Putamen (tissue), 1 donor: ENCODE measurements around the gene HSD17B11.
"Not testable (repeated sequence)": the region's sequence is repeated elsewhere in the genome, so short reads cannot be mapped to it uniquely, and the experiment has no call there.

Source experiments
- DNase-seq: peaks from one replicate; pipeline ENCODE4 v3.0.0-alpha.2; 2016; ENCODE audit warnings: low spot score

The HSD17B11 gene, protein sequence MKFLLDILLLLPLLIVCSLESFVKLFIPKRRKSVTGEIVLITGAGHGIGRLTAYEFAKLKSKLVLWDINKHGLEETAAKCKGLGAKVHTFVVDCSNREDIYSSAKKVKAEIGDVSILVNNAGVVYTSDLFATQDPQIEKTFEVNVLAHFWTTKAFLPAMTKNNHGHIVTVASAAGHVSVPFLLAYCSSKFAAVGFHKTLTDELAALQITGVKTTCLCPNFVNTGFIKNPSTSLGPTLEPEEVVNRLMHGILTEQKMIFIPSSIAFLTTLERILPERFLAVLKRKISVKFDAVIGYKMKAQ

DNA sequence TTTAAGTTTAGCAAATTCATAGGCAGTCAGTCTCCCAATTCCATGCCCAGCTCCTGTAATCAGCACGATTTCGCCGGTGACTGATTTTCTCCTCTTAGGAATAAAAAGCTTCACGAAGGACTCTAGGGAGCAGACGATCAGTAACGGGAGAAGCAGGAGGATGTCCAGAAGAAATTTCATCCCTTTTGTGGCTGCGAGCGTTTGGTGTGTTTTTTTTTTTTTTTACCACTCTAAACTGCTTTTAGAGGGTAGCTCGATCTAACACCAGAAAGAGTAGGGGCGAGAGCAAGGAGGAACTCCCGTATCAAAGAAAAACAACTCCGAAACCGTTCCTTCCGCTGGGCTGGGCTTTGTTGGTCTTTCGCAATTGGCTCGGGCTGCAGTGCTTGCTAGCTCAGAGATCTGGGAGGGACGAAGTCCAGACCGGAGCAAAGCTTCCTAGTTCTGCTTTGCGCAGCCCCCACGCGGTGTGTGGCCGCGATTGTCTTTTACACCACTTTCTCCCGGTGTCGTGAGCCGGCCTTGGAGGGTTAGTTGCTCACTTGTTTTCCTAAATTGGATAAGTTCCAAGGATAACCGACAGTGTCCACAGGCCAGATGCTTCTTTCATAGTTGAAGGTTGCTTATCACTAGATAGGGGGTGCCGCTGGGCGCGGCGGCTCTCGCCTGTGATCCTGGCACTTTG is at the start of gene HSD17B11:
TSS of gene HSD17B11 (minus strand) at position 298 of the 685 bp plus-strand sequence. CDS start at position 180, 118 bp downstream.
- DNase-seq, result peak; percentile 87

DNA sequence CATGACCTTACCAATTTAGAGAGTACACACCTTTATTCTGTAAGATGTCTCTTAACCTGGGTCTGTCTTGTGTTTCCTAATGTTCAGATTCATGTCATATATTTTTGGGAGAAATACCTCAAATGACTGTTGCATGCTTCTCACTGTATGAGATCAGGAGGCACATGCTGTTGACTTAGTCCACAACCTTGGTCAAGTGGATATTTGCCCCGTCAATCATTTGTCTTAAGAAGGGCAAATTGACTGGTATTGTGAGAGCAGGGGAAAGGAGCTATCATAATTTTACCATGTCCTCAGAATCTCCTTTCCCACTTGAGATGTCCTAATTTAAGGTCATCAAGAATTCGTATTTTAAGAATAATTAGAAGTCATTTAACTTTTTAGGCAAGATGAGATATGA is 42.4 kb upstream of the HSD17B11 start:
- no peak for DNase-seq

DNA sequence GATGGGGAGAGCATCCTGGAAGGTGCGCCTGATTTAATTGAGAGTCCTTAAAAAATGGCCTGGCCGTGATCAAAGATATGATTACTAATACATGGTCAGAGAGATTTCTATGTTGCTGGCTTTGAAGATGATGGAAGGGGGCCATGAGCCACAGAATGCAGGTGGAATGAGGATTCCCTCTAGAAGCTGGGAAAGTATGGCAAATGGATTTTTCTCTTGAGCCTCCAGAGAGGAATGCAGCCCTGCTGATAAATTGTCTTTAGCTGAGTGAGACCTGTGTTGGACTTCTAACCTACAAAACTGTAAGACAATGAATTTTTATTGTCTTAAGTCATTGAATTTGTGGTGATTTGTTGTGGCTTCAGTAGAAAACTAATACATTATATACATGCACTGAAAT is 39.0 kb upstream of the HSD17B11 start:
- no peak for DNase-seq

DNA sequence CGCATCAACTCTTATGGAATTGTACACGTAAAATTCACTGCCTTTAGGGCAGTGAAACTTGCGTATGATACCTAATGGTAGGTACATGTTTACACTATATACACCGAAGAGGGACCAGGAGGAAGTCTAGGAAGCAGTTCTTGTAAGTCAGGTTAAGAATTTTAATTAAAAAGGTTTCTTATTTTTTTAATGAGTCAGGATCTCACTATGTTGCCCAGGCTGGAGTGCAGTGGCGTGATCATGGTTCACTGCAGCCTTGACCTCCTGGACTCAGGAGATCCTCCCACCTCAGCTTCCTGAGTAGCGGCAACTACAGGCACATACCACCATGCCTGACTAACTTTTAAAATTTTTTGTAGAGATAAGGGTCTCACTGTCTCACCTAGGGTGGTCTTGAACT is 38.0 kb upstream of the HSD17B11 start:
- DNase-seq, result no peak

DNA sequence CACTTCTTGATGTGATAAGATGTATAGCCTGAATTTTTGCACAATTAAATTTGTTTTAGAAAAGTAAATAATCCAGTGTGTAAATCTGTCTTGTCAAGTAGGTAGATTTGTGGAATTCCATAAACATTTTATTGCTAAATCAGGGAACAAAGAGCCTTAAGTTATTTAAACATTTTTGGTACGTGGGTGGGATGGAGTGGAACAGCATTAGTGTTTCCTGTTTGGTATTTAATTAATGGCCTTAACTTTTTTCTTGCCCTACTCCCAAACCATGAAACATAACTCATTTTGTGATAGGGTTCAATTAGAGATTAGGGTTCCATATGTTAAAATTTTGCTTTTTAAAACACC is 36.5 kb upstream of the HSD17B11 start:
- DNase-seq, result no peak

DNA sequence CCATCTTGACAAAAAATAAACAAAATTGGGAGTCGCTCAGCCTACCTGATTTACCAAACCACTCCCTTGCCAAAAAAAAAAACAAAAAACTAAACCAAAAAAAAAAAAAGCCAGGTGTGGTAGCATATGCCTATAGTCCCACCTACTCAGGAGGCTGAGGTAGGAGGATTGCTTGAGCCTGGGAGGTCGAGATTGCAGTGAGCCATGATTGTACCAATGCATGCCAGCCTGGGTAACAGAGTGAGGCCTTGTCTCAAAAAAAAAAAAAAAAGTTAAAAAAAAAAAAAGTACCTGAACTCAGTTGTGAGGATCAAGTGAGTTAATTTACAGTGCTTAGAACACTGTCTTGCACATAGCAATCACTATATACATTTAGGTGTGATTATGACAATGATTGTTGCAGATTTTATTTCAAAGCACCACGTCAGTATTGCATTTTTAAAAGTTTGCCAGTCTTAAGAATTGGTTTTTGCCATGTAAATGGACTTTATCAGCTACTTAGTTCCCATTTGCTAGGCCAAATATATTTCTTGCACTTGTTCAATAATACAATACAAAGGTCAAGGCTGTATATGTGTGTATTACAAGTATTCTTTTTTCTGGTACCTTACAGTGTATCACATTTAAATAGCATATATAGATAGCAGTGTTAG is 36.0 kb upstream of the HSD17B11 start:
- DNase-seq, result no peak

DNA sequence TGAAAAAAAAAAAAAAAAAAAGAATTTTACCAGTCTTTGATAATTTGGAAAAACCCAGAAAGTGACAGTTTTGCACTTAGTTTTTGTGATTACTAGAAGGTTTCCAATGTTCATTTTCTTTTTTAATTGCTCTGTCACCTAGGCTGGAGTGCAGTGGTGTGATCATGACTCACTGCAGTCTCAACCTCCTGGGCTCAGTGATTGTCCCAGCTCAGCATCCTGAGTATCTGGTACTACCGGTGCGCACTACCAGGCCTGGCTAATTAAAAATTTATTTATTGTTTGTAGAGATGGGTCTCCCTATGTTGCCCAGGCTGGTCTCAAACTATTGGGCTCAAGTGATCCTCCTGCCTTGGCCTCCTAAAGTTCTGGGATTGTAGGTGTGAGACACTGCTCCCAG is 34.7 kb upstream of the HSD17B11 start:
- no peak for DNase-seq

DNA sequence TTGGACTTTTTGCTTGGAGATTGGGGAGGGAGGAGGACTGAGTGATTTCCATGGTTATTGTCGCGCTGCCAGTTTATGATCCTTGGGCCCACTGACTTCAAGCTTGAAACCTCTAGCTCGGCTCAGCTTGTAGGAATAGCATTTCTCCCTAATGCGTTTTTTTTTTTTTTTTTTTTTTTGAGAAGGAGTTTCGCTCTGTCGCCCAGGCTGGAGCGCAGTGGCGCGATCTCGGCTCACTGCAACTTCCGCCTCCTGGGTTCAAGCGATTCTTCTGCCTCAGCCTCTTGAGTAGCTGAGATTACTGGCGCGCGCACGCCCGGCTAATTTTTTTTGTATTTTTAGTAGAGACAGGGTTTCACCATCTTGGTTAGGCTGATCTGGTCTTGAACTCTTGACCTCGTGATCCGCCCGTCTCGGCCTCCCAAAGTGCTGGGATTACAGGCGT is 33.1 kb upstream of the HSD17B11 start:
- DNase-seq, result not testable (repeated sequence)

DNA sequence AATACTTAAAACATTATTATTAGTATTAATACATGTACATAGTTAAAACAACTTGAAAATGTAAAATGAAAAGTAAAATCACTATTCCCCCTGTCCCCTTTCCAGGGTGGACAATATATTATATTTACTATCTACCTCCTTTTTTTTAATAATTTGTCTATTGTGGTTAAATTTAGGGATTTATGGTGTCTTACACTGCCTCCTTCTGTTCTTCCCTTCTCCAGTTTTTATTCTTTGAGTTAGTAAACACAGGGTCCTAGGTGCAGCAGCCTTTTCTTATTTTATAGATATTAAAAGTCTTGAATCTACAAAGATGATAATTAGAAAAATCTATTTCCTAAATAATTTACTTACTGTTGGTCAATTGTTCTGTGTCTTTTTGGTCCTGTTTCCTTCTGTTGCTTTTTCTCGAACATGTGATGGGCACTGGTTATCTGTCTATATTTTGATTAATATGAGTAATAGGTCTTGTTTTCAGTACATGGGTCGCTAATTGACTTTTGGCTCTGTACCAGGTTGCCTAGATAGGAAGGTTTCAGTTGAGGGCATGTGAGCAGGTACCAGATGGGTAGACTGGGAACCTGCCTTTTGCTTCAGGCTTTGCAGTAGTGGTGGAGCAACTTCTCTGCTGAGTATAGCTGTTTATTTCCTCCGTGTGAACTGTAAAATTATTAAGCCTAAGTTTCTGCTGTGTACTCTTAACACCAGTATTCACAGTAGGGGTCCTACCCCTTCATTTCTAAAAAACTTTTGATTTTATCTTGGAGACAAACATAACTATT is 32.5 kb upstream of the HSD17B11 start:
- DNase-seq, result no peak

DNA sequence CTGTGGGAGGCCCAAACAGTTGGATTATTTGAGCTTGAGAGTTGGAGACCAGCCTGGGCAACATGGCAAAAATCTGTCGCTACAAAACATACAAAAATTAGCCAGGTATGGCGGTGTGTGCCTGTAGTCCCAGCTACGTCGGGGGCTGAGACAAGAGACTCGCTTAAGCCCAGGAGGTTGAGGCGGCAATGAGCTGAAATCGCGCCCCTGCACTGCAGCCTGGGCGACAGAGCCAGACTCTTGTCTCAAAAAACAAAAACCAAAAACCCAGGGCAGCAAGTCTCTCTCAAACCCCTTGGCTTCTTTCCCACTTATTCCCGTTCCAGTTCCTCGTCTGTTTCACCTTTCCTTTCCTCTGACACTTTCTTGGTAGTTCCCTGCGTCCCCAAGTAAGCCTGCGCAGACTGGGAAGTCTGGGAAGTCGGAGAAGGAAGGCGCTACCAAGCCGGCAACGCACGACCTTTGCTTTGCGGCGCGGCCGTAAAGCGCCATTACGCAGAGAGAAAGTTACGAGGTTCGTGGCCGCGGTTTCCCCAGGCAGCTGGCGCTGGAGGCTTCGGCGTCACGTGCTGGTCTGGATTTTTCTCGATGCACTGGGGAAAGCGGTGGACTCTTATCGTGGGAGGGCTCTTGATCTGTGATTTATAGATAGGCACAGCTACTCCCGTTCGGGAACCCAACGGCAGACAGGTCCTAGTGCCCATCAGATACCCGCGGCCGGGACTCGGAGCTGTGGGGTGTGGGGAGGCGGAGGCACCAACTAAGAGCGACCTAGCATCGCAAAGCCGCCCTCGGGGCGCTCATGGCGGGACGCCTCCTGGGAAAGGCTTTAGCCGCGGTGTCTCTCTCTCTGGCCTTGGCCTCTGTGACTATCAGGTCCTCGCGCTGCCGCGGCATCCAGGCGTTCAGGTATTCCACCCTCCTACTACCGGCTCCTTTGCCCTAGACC is 31.4 kb upstream of the HSD17B11 start, which contains the start of gene NUDT9:
TSS of gene NUDT9 (plus strand) at position 470 of the 949 bp plus-strand sequence. CDS start at position 803, 333 bp downstream.
- peak; percentile 96 for DNase-seq

DNA sequence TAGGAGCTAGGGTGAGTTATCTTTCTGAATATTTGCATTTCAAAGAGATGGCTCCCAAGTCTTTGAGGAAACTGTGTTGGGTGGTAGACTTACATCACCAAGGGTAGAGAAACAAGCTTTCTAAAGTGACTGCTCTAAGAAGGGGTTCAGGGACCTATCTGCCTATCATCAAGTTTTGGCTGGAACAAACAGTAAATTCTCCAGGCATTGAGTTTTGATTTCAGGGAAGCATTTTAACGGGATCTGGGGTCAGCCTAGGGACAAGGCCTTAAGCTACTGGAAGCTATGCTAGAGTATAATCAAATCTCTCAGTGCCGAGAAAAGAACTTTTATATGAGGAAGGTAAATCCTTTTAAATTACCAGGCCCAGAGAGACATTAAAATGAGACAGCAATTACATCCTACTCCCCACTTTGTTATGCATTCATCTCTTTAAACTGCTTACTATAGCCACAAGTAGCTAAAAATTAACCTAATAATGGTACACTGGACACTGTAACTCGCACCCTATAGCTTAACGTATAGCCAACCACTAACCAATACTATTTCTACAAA is 29.4 kb upstream of the HSD17B11 start:
- DNase-seq, result no peak

DNA sequence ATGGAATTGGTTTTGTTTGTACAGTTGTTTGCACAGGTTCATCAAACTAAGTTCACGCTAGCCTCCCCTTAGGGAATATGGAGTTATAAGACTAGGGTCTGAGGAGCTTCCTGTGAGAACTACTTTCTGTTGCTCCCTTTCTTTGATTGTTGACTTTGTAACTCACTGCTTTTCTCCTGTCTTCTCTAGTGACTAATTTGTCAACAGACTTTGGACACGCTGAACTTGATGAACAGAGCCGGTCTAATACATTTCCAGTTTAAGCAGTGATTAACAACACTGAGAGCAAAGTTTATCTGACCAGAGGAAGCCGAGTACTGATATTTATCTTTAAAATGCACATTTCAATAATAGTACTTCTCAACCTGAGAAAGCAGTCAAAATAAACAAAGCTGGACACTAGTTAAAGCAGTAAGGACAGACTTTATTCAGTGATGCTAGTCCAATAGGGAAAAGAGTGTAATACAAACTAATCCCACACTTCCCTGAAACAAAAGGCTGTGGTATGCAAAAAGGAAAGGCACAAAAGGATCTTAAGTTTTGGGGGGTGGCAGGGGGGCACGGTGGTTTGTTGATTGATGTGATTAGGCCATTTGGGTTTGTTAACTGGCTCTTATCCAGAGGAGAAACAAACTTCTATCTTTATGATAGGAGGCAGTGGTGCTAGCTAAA is 28.7 kb upstream of the HSD17B11 start:
- no peak for DNase-seq

DNA sequence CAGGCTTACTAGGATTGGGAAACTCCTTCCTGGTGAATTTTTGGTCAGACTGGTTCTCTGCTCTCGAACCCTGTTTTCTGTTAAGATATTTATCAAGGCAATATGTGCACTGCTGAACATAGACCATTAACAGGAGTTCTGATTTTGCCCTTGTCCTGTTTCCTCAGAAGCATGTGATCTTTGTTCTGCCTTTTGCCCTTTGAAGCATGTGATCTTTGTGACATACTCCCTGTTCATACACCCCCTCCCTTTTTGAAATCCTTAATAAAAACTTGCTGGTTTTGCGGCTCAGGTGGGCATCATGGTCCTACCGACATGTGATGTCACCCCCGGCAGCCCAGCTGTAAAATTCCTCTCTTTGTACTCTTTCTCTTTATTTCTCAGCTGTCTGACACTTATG is 27.4 kb upstream of the HSD17B11 start:
- DNase-seq, result not testable (repeated sequence)

DNA sequence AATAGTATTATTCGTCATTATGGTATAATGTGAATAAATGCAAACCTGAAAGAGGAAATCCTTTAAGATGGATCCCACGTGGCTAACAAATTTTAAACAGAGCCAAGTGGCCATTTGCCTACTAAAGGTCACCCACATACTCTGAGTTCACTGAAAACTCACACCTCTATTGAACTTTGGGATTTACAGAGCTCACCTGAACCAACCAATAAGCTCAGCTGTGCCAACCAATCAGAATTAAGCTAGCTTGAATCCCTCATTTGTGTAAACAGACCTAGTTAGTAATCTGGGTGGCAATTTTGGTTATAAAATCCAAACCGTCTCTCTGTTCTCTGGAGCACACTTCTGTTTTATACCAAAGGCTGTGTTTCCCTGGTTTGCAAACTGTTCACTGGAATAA is 26.0 kb upstream of the HSD17B11 start:
- no peak for DNase-seq

DNA sequence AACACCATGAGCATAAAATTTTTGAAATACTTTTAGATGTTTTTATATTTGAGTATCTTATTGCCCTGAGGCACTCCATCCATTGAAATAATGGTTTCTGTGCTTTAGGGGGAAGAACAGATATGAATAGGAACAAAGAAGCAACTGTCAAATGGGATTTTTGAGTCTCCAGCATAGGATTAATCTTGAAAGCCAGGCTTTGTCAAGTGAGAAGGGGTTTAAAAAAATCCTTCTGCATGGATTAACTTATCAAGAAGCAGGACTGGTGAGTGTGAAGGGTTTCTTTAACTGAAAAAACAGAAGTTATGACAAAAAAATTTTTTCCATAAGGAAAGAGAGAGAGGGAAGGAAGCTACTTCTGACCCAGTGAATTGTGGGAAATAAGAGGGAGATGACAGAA is 23.8 kb upstream of the HSD17B11 start:
- no peak for DNase-seq

DNA sequence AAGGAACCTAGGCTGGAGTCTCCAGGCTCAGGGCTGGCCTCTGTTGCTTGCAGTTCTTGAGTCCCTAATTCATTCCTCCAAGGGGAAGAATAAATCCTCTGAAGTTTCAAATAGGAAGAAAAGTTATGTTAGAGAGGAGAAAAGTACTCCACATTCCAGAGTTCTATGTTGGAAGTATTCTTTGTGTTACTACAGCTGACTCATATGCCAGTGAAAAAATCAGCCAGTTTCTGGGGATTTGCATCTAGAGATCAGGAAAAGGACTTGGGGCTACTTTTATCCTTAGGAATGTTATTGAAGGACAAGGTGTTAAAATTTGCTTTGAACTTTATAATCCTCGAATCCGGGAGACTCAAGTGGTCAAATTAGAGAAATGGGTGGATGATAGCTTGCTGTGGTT is 19.7 kb upstream of the HSD17B11 start:
- no peak for DNase-seq

DNA sequence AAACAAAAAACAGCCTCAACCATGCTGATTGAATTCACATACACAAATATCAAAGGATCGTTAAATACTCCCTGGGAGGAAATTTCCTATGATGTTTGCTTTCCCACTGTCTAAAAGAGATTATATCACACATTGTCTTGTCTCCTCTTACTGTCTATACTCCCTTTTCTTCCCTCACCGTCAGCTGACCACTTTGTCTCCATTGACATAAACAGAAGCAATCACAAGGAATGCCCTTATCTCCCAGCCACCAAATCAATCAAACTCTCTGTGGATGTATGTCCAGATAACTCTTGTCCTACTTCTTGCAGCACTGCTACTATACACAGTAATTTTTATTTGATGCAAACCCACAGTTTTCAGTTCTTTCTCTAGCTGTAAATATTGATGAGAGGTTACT is 19.2 kb upstream of the HSD17B11 start:
- no peak for DNase-seq

DNA sequence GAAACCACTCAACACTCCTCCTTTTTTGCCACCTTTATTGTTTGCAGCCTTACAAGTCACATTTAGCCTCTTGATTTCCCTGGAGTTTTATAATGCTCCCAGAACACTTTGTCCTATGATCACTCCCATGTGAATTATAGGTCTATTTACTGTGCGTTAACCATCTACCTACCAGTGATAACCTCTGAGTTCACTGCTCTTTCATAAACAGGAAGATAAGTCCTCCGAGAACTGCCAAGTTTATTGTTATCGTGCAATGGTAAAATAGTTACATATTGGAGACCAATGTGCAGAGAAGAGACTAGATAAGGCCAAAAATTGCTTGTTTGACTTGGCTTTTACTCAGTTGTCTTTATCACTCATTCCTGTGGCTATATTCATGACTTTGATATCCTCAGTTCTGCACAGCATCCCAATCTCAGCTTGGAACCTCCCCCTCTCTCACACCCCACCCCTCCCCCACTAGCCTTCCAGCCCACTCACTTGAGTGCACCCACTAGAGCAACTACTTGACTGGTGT is 18.5 kb upstream of the HSD17B11 start:
- DNase-seq, result no peak

DNA sequence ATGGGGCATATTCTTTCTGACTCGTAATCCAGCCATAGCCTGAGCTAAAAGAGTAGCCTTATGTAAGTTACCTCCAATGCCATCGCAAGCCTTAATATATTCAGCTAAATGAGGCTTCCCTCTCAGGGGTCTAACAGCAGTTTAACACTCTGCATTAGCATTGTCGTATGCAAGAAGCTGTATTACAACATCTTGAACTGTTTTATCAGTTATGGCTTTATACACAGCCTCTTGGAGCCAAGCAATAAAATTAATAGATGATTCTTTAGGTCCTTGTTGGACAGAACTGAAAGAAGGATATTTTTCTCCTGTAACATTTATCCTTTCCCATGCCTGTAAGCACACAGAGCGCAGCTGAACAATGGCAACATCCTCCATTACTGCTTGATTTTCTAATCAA is 15.9 kb upstream of the HSD17B11 start:
- not testable (repeated sequence) for DNase-seq

DNA sequence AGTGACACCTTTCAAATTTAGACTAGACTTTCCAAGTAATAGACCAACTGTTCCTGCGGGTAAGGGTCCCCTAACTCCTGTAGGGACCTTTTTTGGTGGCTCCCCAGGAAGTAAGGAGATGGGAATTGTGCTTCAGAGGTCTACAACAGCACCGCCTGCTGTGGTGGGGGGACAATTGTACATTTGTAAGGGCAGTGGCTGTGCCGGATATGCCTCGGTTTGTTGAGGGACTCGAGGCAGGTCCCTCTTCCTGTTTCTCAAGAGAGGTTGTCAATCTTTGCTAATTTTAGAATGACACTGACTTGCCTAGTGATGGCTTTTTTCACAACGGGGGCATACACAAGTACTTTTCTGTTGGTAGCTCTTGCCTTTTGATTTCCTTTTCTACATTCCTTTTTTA is 15.5 kb upstream of the HSD17B11 start:
- no peak for DNase-seq
